ENCODE results near the gene PPL.

Gene PPL

GRCh38 chr16:4839942-4840341, 97.0 kb downstream of the PPL start:
- TF ChIP-seq, protein P1, sequence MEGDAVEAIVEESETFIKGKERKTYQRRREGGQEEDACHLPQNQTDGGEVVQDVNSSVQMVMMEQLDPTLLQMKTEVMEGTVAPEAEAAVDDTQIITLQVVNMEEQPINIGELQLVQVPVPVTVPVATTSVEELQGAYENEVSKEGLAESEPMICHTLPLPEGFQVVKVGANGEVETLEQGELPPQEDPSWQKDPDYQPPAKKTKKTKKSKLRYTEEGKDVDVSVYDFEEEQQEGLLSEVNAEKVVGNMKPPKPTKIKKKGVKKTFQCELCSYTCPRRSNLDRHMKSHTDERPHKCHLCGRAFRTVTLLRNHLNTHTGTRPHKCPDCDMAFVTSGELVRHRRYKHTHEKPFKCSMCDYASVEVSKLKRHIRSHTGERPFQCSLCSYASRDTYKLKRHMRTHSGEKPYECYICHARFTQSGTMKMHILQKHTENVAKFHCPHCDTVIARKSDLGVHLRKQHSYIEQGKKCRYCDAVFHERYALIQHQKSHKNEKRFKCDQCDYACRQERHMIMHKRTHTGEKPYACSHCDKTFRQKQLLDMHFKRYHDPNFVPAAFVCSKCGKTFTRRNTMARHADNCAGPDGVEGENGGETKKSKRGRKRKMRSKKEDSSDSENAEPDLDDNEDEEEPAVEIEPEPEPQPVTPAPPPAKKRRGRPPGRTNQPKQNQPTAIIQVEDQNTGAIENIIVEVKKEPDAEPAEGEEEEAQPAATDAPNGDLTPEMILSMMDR (IDR thresholded peaks at IDR 0.05; ENCODE audit: insufficient read depth, low read depth, low read length, missing control alignments), result no peak
- no peak overlapping the region for H3K4me3 ChIP-seq (ENCODE audit: low read length)
- peak; percentile 29 for DNase-seq (ENCODE audit: low read depth)

DNA sequence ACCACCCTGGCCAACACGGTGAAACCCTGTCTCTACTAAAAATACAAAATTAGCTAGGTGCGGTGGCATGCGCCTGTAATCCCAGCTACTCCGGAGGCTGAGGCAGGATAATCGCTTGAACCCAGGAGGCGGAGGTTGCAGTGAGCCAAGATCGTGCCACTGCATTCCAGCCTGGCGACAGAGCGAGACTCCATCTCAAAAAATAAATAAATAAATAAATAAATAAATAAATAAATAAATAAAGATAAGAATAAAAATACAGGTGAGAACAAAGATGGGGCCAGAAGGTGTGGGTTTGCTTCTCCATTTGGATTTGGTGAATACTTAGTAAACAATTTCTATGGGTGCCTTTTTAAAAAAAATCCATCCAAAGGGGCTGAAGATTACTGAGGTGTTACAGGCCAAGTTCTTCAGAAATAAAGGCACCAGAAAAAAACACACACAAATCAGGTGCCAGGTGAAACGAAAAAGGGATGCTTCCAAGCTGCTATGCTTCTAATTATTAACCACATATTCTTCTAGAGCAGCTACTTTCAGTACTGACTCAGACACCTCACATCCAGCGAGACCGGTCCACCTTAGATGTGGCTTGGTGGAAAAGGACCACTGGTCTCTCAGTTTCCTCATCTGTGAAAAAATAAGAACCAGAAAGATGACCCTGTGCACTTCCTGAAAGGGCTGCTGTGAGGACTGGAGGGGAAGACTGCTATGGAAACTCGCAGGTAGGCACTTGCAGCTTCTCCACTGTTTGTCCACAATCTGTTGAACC, 99.0 kb downstream of the PPL start:
- TF ChIP-seq, protein P1 (IDR thresholded peaks at IDR 0.05; ENCODE audit: insufficient read depth, low read depth, low read length, missing control alignments), result no peak
- no peak overlapping the region for H3K4me3 ChIP-seq (ENCODE audit: low read length)
- DNase-seq (ENCODE audit: low read depth), result no peak

GRCh38 chr16:4836727-4837126, 100.2 kb downstream of the PPL start:
- TF ChIP-seq, protein P1 (IDR thresholded peaks at IDR 0.05; ENCODE audit: insufficient read depth, low read depth, low read length, missing control alignments), result no peak
- H3K4me3 ChIP-seq (ENCODE audit: low read length), result no peak overlapping the region
- no peak for DNase-seq (ENCODE audit: low read depth)

DNA sequence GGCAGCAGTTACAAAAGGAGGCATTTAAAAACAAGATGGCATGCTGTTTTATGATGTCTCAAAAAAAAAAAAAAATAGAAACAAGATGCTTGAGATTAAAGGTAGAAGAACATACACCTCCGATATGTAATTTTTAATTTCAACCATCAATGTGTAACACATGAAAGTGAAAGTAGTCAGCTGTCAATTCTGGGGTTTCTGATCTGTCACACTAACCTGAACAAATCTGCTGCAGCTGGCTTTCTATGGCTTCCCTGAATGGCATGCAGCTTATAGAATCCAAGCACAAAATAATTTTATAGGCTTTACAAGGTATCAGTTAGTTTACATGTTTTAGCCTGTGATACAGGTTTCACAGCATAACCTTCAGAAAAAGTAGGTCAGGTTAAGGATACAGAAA, 103.4 kb downstream of the PPL start:
- no peak for DNase-seq (ENCODE audit: low read depth)
- no peak overlapping the region for H3K4me3 ChIP-seq (ENCODE audit: low read length)
- TF ChIP-seq, protein P1 (IDR thresholded peaks at IDR 0.05; ENCODE audit: insufficient read depth, low read depth, low read length, missing control alignments), result no peak

GRCh38 chr16:4832698-4833343, 104.1 kb downstream of the PPL start:
- no peak for DNase-seq (ENCODE audit: low read depth)
- TF ChIP-seq, protein P1 (IDR thresholded peaks at IDR 0.05; ENCODE audit: insufficient read depth, low read depth, low read length, missing control alignments), result no peak
- H3K4me3 ChIP-seq (ENCODE audit: low read length), result no peak overlapping the region
